Parathyroid adenoma (tissue), 2 donors: ENCODE results near the gene LIMA1.
"Not testable (repeated sequence)": the region's sequence is repeated elsewhere in the genome, so short reads cannot be mapped to it uniquely, and the experiment has no call there.

Experiments used
- H2AFZ ChIP-seq: fragments of 300-600 bp; sonication (generic); one replicate; pipeline ENCODE4 v1.7.0; 2017; ENCODE audit warnings: antibody characterized with exemption, mild to moderate bottlenecking
- H3K27ac ChIP-seq: fragments of 300-600 bp; sonication (generic); one replicate; pipeline ENCODE4 v1.7.0; 2017
- H3K27me3 ChIP-seq: fragments of 300-600 bp; sonication (generic); one replicate; pipeline ENCODE4 v1.7.0; 2017; ENCODE audit warnings: low read length; ENCODE audit not compliant: control insufficient read depth, insufficient read depth
- H3K36me3 ChIP-seq: fragments of 300-600 bp; sonication (generic); one replicate; pipeline ENCODE4 v1.7.0; 2017; ENCODE audit warnings: low read length; ENCODE audit not compliant: control insufficient read depth, insufficient read depth
- H3K4me1 ChIP-seq: fragments of 300-600 bp; sonication (generic); one replicate; pipeline ENCODE4 v1.7.0; 2017; ENCODE audit warnings: control low read depth
- H3K4me2 ChIP-seq: fragments of 300-600 bp; sonication (generic); one replicate; pipeline ENCODE4 v1.7.0; 2017; ENCODE audit warnings: low read length
- H3K4me3 ChIP-seq: fragments of 300-600 bp; sonication (generic); one replicate; pipeline ENCODE4 v1.7.0; 2017; ENCODE audit warnings: low read depth, low read length
- H3K79me2 ChIP-seq: fragments of 300-600 bp; sonication (generic); one replicate; pipeline ENCODE4 v1.7.0; 2017; ENCODE audit warnings: control low read depth
- H3K9ac ChIP-seq: fragments of 300-600 bp; sonication (generic); one replicate; pipeline ENCODE4 v1.7.0; 2017; ENCODE audit warnings: mild to moderate bottlenecking
- H3K9me3 ChIP-seq: fragments of 300-600 bp; sonication (generic); one replicate; pipeline ENCODE4 v1.7.0; 2017; ENCODE audit warnings: low read length; ENCODE audit not compliant: control insufficient read depth
- TF ChIP-seq, protein P1 (sequence below): fragments of 300-600 bp; sonication (generic); IDR thresholded peaks from one replicate; pipeline ENCODE4 v1.7.0; 2017; ENCODE audit warnings: antibody characterized with exemption, mild to moderate bottlenecking
- donor health status: primary hyperparathyroidism.

LIMA1 gene

DNA sequence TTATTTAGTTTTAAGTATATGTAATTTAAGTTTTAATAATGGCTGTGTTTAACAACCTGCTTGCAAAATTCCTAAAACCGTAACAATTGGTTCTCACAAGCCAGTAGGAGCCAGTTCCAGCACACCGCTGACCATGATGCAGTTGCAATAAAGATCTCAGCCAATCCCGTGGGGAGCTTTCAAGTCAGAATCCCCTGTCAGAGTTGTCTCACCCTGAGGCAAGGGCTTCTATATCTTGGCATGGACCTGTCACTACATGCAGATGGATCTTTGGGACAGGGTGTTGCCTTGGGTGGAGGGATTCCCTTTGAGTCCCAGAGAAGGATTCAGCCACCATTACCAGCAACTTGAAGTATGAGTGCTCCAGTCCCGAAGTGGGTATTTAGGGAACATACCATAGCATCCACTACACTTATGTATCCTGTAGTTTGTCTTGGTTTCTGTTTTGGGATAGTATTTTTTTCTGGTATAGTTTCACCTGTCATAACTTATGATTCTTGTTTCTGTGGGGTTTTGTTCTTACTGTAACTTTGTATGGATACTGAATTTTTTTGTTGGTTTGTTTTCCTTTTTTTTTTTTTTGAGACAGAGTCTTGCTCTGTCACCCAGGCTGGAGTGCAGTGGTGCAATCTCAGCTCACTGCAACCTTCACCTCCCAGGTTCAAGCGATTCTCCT, 30.1 kb upstream of the LIMA1 start:
- Histone ChIP-seq H3K9ac (no peak overlapping the region), H3K79me2 (peaks cover 3% of the 10 kb centered on the region), H3K4me2 (no peak overlapping the region), H3K4me3 (no peak overlapping the region), H3K27me3 (no peaks in the 10 kb centered on the region), H3K27ac (no peak overlapping the region), H2AFZ (no peak overlapping the region), H3K36me3 (no peaks in the 10 kb centered on the region), H3K9me3 (no peaks in the 10 kb centered on the region), H3K4me1 (peaks cover 3% of the 10 kb centered on the region)
- TF ChIP-seq, protein P1, sequence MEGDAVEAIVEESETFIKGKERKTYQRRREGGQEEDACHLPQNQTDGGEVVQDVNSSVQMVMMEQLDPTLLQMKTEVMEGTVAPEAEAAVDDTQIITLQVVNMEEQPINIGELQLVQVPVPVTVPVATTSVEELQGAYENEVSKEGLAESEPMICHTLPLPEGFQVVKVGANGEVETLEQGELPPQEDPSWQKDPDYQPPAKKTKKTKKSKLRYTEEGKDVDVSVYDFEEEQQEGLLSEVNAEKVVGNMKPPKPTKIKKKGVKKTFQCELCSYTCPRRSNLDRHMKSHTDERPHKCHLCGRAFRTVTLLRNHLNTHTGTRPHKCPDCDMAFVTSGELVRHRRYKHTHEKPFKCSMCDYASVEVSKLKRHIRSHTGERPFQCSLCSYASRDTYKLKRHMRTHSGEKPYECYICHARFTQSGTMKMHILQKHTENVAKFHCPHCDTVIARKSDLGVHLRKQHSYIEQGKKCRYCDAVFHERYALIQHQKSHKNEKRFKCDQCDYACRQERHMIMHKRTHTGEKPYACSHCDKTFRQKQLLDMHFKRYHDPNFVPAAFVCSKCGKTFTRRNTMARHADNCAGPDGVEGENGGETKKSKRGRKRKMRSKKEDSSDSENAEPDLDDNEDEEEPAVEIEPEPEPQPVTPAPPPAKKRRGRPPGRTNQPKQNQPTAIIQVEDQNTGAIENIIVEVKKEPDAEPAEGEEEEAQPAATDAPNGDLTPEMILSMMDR = no peak

DNA sequence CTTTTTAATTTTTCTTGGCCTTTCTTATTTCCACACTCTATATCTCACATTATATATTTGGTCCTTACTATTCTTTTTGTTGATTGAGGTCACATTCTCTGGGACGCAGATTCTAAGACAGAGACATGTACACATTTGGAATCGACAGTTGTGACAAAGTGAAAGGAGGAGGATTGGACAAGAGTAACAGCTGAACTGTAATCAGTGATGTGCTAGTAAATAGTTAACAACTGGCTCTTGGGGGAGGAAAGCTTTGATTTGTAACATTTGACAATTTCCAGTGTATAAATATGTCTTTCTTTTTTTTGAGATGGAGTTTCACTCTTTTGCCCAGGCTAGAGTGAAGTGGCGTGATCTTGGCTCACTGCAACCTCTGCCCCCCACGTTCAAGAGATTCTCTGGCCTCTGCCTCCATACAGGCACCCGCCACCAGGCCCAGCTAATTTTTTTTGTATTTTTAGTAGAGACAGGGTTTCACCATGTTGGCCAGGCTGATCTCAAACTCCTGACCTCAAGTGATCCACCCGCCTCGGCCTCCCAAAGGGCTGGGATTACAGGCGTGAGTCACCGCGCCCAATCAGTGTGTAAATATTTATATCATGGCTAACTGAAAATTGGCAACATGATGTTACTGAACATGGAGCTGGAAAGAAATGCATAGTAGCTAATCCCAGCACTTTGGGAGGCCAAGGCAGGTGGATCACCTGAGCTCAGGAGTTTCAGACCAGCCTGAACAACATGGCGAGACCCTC, 28.7 kb upstream of the LIMA1 start:
- not testable (repeated sequence) for H3K9ac ChIP-seq, H3K9me3 ChIP-seq, H3K79me2 ChIP-seq, H3K27ac ChIP-seq, H3K4me3 ChIP-seq, H3K36me3 ChIP-seq, H2AFZ ChIP-seq, H3K4me1 ChIP-seq, H3K4me2 ChIP-seq, H3K27me3 ChIP-seq

DNA sequence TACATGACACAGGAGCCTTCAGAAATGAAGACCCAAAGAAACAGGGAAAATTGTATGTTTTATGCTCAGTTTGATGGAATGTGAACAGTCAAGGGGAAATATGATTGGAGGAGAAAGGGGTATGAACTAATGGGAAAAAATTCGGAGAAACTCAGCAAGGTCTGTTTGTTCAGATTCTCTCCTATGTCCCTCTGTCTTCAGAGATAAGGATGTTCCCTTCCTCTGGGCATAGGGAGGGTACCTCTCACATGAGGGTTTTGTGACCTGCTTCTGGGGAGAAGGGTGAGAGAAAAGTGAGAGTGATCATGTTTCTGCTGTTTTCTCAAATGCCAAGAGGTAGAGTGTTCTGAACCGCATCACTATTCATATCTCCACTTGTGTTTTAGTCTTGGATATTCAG, 26.6 kb upstream of the LIMA1 start:
- Histone ChIP-seq H3K27ac (no peak overlapping the region), H3K4me2 (no peak overlapping the region), H3K9ac (no peak overlapping the region), H3K36me3 (no peaks in the 10 kb centered on the region), H3K79me2 (no peaks in the 10 kb centered on the region), H3K4me1 (peaks cover 3% of the 10 kb centered on the region), H2AFZ (no peak overlapping the region), H3K4me3 (no peak overlapping the region), H3K27me3 (no peaks in the 10 kb centered on the region), H3K9me3 (no peaks in the 10 kb centered on the region)
- TF ChIP-seq, protein P1 = no peak

DNA sequence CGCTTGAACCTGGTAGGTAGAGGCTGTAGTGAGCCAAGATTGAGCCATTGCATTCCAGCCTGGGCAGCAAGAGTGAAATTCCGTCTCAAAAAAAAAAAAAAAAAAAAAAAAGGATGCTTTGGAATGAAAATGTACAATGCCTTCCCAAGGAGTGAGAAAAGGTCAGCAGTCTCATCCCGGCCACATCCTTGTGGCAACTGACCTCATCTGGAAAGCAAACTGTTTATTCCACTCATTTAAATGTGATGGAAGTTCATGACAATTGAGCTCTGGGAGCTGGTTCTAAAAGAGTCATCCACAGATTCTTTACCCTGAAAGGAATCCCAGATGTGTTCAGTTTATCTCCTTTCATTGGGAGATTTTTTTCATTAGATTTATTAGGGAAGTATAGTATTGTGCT, 19.4 kb upstream of the LIMA1 start:
- Histone ChIP-seq H2AFZ (no peak overlapping the region), H3K79me2 (no peaks in the 10 kb centered on the region), H3K27ac (no peak overlapping the region), H3K4me3 (no peak overlapping the region), H3K27me3 (no peaks in the 10 kb centered on the region), H3K36me3 (no peaks in the 10 kb centered on the region), H3K9ac (no peak overlapping the region), H3K4me2 (no peak overlapping the region), H3K9me3 (no peaks in the 10 kb centered on the region), H3K4me1 (no peaks in the 10 kb centered on the region)
- TF ChIP-seq, protein P1 = no peak

DNA sequence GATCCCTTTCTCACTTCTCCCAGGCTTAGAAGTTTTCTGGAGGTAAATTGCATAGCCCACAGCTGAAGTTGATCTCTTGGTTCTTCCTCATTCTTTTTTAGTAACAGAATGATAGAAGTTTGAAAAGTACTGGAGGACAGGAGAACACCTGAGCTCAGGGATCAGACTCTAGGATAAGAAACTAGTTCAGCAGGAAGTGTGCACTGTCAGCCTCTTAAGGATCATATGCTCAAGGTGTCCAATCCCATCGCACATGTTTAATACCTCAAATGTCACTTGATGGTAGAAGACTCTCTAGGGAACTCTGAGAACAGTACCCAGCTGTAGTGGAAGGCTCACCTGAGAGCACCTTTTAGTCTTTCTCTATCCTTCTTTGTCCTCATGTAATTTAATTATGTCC, 14.7 kb upstream of the LIMA1 start:
- Histone ChIP-seq H3K79me2 (peaks cover 3% of the 10 kb centered on the region), H3K36me3 (no peaks in the 10 kb centered on the region), H2AFZ (no peak overlapping the region), H3K4me3 (no peak overlapping the region), H3K4me2 (no peak overlapping the region), H3K4me1 (no peaks in the 10 kb centered on the region), H3K27ac (no peak overlapping the region), H3K9ac (no peak overlapping the region), H3K27me3 (no peaks in the 10 kb centered on the region), H3K9me3 (no peaks in the 10 kb centered on the region)
- TF ChIP-seq, protein P1 = no peak
